ENCODE data around the gene HEATR1. TPM values are rescaled to one million over a fixed set of nuclear protein-coding genes. Genes with fewer than 3 reads are reported as not detected.
"Not testable (repeated sequence)": the region's sequence is repeated elsewhere in the genome, so short reads cannot be mapped to it uniquely, and the experiment has no call there.

Gene HEATR1
- total RNA-seq, 2 donors from 2014 or later: 49.4 to 74.0 TPM

GRCh38 chr1:236507022-236507700, 97.2 kb downstream of the HEATR1 start:
- DNase-seq (ENCODE audit: low spot score in 2 of 2): no peak
- peak in 1 of 2 donors; percentile 60 for ATAC-seq
- no peaks in the 10 kb centered on the region for H3K36me3 Mint-ChIP-seq
- peaks cover 0 to 4% of the 10 kb centered on the region in 2 donors for H3K9me3 Mint-ChIP-seq
- no peak overlapping the region for H3K27ac Mint-ChIP-seq

GRCh38 chr1:236504338-236504737, 100.0 kb downstream of the HEATR1 start:
- not testable (repeated sequence) for H3K36me3 Mint-ChIP-seq; H3K9me3 Mint-ChIP-seq; H3K27ac Mint-ChIP-seq; DNase-seq (ENCODE audit: low spot score in 2 of 2); ATAC-seq

GRCh38 chr1:236502972-236503639, 101.2 kb downstream of the HEATR1 start:
- H3K36me3 Mint-ChIP-seq: no peaks in the 10 kb centered on the region
- peak overlapping the region in 1 of 2 donors; percentile 82 for H3K27ac Mint-ChIP-seq
- ATAC-seq (peak in 1 of 2 donors; percentile 59), DNase-seq (ENCODE audit: low spot score in 2 of 2) (no peak)
- no peaks in the 10 kb centered on the region for H3K9me3 Mint-ChIP-seq

GRCh38 chr1:236502579-236502971, 101.7 kb downstream of the HEATR1 start:
- Mint-ChIP-seq H3K36me3 (no peaks in the 10 kb centered on the region), H3K27ac (peak overlapping the region; percentile 82 to 86), H3K9me3 (no peaks in the 10 kb centered on the region)
- no peak for ATAC-seq
- no peak for DNase-seq (ENCODE audit: low spot score in 2 of 2)

- no peaks in the 10 kb centered on the region for H3K36me3 Mint-ChIP-seq
- H3K27ac Mint-ChIP-seq: no peak overlapping the region
- DNase-seq (ENCODE audit: low spot score in 2 of 2): no peak
- H3K9me3 Mint-ChIP-seq: no peaks in the 10 kb centered on the region
- no peak for ATAC-seq
Measured at GRCh38 chr1:236501093-236501492, 103.2 kb downstream of the HEATR1 start.

Other genes with a start within 250 kb of the HEATR1 start
- 1 to 10 TPM in 1 of 2 donors, under 1 TPM in 1; 0.60 to 1.6 TPM for gene EDARADD, start 210.2 kb downstream of the HEATR1 start, total RNA-seq
- gene LGALS8, start 80.5 kb downstream of the HEATR1 start, total RNA-seq: 100 to 1,000 TPM; 132 to 156 TPM
- gene ACTN2, start 82.0 kb upstream of the HEATR1 start, total RNA-seq: under 1 TPM; 0.37 to 0.50 TPM
- 10 to 100 TPM; 67.4 to 68.7 TPM for gene MTR, start 190.8 kb upstream of the HEATR1 start, total RNA-seq